Body of pancreas (tissue), 4 donors: ENCODE measurements around the gene SHROOM2.

ENCODE experiments used
- CTCF ChIP-seq, 7 experiments: fragments of 450-650 bp in 4 of 7; fragments of 200-600 bp in 3 of 7; sonication (generic) in 3 of 7; IDR thresholded peaks; one replicate each; pipeline ENCODE4 v1.5.1; 2016 to 2019; ENCODE audit warnings: antibody characterized with exemption in 7 of 7
- POLR2A ChIP-seq, 3 donors: fragments of 450-650 bp; IDR thresholded peaks; one replicate each; pipeline ENCODE4 v1.6.1; 2016; ENCODE audit warnings: antibody characterized with exemption in 3 of 3, mild to moderate bottlenecking in 2 of 3

GRCh38 chrX:9862953-9863352 is 76.7 kb downstream of the SHROOM2 start:
- TF ChIP-seq CTCF (IDR thresholded peaks at IDR 0.05) (no peak), POLR2A (IDR thresholded peaks at IDR 0.05) (no peak)
